HepG2 (cell line): ENCODE results near the gene KRTAP5-11. TPM values are rescaled to one million over a fixed set of nuclear protein-coding genes. Genes with fewer than 3 reads are reported as not detected.

Source experiments
- CHD2 ChIP-seq: IDR thresholded peaks from 2 replicates; pipeline ENCODE4 v1.6.1; 2011; ENCODE audit warnings: low read depth, low read length, improper control_type of control experiment
- POLR2A ChIP-seq, 2 experiments: IDR thresholded peaks; 2 replicates each; pipeline ENCODE4 v1.6.1; 2011; ENCODE audit warnings: low read depth in 2 of 2, low read length in 2 of 2, mild to moderate bottlenecking in 1 of 2, moderate library complexity in 1 of 2; ENCODE audit not compliant: insufficient read depth in 1 of 2
- THAP11 ChIP-seq: IDR thresholded peaks from 2 replicates; pipeline ENCODE4 v1.6.1; 2016; ENCODE audit warnings: missing biosample characterization, missing genetic modification reagents
- ZNF460 ChIP-seq: sonication (generic); formaldehyde crosslinking; IDR thresholded peaks from 2 replicates; pipeline ENCODE4 v1.5.1; 2020; ENCODE audit warnings: missing genetic modification reagents, mild to moderate bottlenecking, borderline replicate concordance
- ZNF546 ChIP-seq: sonication (generic); formaldehyde crosslinking; conservative IDR thresholded peaks from 2 replicates; pipeline ENCODE4 v1.8.1; 2023; ENCODE audit warnings: mild to moderate bottlenecking, missing genetic modification reagents
- polyA plus RNA-seq, 8 experiments: library from polyadenylated mRNA; depleted of rRNA in 3 of 8; stranded (reverse) in 7 of 8; unstranded in 1 of 8; fragments of >200 nt; fragmentation: Illumina TruSeq in 4 of 8; extraction: Trizol in 4 of 8; gene quantifications; 2 replicates each; pipeline versions ENCODE4 v1.2.1 to v1.2.3, GENCODE V29; 2011 to 2016; ENCODE audit warnings: low read depth in 4 of 8, missing spikeins in 1 of 8, mixed read lengths in 1 of 8; ENCODE audit not compliant: insufficient read depth in 1 of 8
- total RNA-seq, 5 experiments: library from RNA; depleted of rRNA; stranded (reverse); fragments of >200 nt; fragmentation: Illumina TruSeq; extraction: Trizol; gene quantifications; 2 replicates each; pipeline ENCODE4 v1.2.3, GENCODE V29; 2016; ENCODE audit warnings: low read depth in 1 of 5
- TF ChIP-seq, protein P1 (sequence below): fragments of 450-650 bp; IDR thresholded peaks from 2 replicates; pipeline ENCODE4 v1.6.1; 2016
- TF ChIP-seq, protein P2 (sequence below), 2 experiments: sonication (generic) in 1 of 2; formaldehyde crosslinking in 1 of 2; IDR thresholded peaks; 2 replicates each; pipeline versions ENCODE4 v1.6.1 to v1.9.0; 2014 to 2022; ENCODE audit warnings: antibody characterized with exemption in 1 of 2, borderline replicate concordance in 1 of 2, inconsistent platforms in 1 of 2, low read depth in 1 of 2, missing genetic modification reagents in 1 of 2

Gene KRTAP5-11
- total and polyA plus RNA-seq, 2 of the 13 experiments (the other 11 are each of a cell fraction or from before 2014, with no cell fraction given) = not detected

DNA sequence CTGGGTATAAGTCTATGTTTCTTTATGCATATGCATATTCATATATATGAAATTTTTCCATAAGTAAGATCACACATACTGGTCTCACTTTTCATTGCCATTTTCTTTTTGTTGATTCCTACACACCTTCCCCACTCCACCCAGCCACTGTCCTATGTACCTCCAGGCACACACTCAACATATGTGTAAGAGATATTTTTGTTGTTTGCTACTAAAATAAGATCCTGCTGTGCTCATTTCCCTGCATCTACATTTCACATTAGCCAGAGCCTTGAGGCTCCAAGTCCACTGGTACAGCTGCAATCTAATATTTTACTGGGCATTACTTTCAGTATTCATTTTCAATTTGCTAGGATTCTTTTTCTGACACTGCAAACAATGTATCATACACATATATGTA, 25.4 kb downstream of the KRTAP5-11 start (continued):
- no peak for TF ChIP-seq POLR2A (IDR thresholded peaks at IDR 0.05; ENCODE audit: insufficient read depth in 1 of 2, low read depth in 2 of 2, low read length in 2 of 2)
- TF ChIP-seq, protein P1, sequence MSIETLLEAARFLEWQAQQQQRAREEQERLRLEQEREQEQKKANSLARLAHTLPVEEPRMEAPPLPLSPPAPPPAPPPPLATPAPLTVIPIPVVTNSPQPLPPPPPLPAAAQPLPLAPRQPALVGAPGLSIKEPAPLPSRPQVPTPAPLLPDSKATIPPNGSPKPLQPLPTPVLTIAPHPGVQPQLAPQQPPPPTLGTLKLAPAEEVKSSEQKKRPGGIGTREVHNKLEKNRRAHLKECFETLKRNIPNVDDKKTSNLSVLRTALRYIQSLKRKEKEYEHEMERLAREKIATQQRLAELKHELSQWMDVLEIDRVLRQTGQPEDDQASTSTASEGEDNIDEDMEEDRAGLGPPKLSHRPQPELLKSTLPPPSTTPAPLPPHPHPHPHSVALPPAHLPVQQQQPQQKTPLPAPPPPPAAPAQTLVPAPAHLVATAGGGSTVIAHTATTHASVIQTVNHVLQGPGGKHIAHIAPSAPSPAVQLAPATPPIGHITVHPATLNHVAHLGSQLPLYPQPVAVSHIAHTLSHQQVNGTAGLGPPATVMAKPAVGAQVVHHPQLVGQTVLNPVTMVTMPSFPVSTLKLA = no peak
- no peak for TF ChIP-seq ZNF460 (CRISPR knock-in tag)
- no peak for TF ChIP-seq ZNF546 (CRISPR knock-in tag)
- TF ChIP-seq, protein P2, sequence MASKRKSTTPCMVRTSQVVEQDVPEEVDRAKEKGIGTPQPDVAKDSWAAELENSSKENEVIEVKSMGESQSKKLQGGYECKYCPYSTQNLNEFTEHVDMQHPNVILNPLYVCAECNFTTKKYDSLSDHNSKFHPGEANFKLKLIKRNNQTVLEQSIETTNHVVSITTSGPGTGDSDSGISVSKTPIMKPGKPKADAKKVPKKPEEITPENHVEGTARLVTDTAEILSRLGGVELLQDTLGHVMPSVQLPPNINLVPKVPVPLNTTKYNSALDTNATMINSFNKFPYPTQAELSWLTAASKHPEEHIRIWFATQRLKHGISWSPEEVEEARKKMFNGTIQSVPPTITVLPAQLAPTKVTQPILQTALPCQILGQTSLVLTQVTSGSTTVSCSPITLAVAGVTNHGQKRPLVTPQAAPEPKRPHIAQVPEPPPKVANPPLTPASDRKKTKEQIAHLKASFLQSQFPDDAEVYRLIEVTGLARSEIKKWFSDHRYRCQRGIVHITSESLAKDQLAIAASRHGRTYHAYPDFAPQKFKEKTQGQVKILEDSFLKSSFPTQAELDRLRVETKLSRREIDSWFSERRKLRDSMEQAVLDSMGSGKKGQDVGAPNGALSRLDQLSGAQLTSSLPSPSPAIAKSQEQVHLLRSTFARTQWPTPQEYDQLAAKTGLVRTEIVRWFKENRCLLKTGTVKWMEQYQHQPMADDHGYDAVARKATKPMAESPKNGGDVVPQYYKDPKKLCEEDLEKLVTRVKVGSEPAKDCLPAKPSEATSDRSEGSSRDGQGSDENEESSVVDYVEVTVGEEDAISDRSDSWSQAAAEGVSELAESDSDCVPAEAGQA (IDR thresholded peaks at IDR 0.05; ENCODE audit: low read depth) = no peak
- TF ChIP-seq, protein P2 (CRISPR knock-in tag; IDR thresholded peaks at IDR 0.05; ENCODE audit: borderline replicate concordance) = no peak
- no peak for TF ChIP-seq THAP11 (CRISPR knock-in tag)
- no peak for TF ChIP-seq CHD2
- TF ChIP-seq, all 625 proteins: peak for 0
